H1 (cell line): Measurements from ENCODE around the gene FAM237A. TPM values are rescaled to one million over a fixed set of nuclear protein-coding genes. Genes with fewer than 3 reads are reported as not detected.

Source experiments
- CTCF ChIA-PET: fragments of 300-600 bp; sonication (Branson Sonifier 250); formaldehyde crosslinking; loops from one replicate; lab custom pipeline; 2021; ENCODE audit not compliant: partially characterized antibody; lab: Charles Lee
- POLR2A ChIA-PET: fragments of 300-600 bp; sonication (Branson Sonifier 250); formaldehyde crosslinking; loops from one replicate; lab custom pipeline; 2021; ENCODE audit warnings: inconsistent platforms; ENCODE audit not compliant: partially characterized antibody; lab: Charles Lee
- DNase-seq, 2 experiments: peaks; one replicate each; pipeline versions ENCODE4 v3.0.0 to v3.0.0-alpha.2; 2010 to 2022; ENCODE audit warnings: low spot score in 2 of 2, low read depth in 1 of 2, mixed read lengths in 1 of 2
- FAIRE-seq: peaks from 2 replicates; lab custom pipeline; 2011; peaks lifted over from hg19 to GRCh38; lab: Jason Lieb, UNC
- H2AFZ ChIP-seq: 2 replicates; pipeline ENCODE4 v1.8.1; 2012; ENCODE audit warnings: low read length, inconsistent platforms
- H2AK5ac ChIP-seq: 2 replicates; pipeline ENCODE4 v1.6.1; 2013; ENCODE audit warnings: low read depth, low read length
- H2BK120ac ChIP-seq: replicated peaks from 2 replicates; pipeline ENCODE3; 2013; ENCODE audit warnings: low read depth, low read length, inconsistent platforms
- H2BK12ac ChIP-seq: 2 replicates; pipeline ENCODE4 v1.6.1; 2013; ENCODE audit warnings: low read depth, low read length
- H2BK15ac ChIP-seq: 2 replicates; pipeline ENCODE4 v1.6.1; 2013; ENCODE audit warnings: low read length
- H2BK20ac ChIP-seq: 2 replicates; pipeline ENCODE4 v1.6.1; 2013; ENCODE audit warnings: low read length
- H2BK5ac ChIP-seq: 2 replicates; pipeline ENCODE4 v1.6.1; 2013; ENCODE audit warnings: low read depth, low read length
- H3K14ac ChIP-seq: 2 replicates; pipeline ENCODE4 v1.6.1; 2013; ENCODE audit warnings: inconsistent platforms; ENCODE audit not compliant: insufficient read length
- H3K18ac ChIP-seq: 2 replicates; pipeline ENCODE4 v1.6.1; 2013; ENCODE audit warnings: low read length; ENCODE audit errors: extremely low read depth
- H3K23ac ChIP-seq: 2 replicates; pipeline ENCODE4 v1.6.1; 2013; ENCODE audit warnings: inconsistent platforms; ENCODE audit not compliant: insufficient read length
- H3K23me2 ChIP-seq: 2 replicates; pipeline ENCODE4 v1.6.1; 2013; ENCODE audit warnings: low read depth, low read length
- H3K27ac ChIP-seq: 2 replicates; pipeline ENCODE4 v1.6.1; 2011; ENCODE audit warnings: low read depth, low read length, inconsistent platforms
- H3K27me3 ChIP-seq, 4 experiments: replicated peaks in 1 of 4; 1 replicate in 1 of 4; 2 replicates in 3 of 4; pipeline versions ENCODE4 v1.6.1 to v1.8.1; 2011 to 2013; ENCODE audit warnings: low read length in 3 of 4, mild to moderate bottlenecking in 3 of 4, inconsistent platforms in 2 of 4, mixed read lengths in 2 of 4, moderate library complexity in 1 of 4; ENCODE audit not compliant: control insufficient read depth in 3 of 4, insufficient read depth in 3 of 4; ENCODE audit errors: extremely low read depth in 1 of 4
- H3K36me3 ChIP-seq, 4 experiments: 2 replicates each; pipeline versions ENCODE4 v1.6.1 to v1.8.1; 2011 to 2013; ENCODE audit warnings: mild to moderate bottlenecking in 4 of 4, low read length in 3 of 4, moderate library complexity in 2 of 4, control low read depth in 1 of 4, inconsistent platforms in 1 of 4; ENCODE audit not compliant: insufficient read depth in 4 of 4, control insufficient read depth in 2 of 4
- H3K4ac ChIP-seq: replicated peaks from 2 replicates; pipeline ENCODE3; 2013; ENCODE audit warnings: low read length, low read depth, mixed read lengths, inconsistent platforms; ENCODE audit not compliant: insufficient read length
- H3K4me1 ChIP-seq, 4 experiments: replicated peaks in 1 of 4; 1 replicate in 1 of 4; 2 replicates in 3 of 4; pipeline versions ENCODE4 v1.6.1 to v1.8.1; 2011 to 2013; ENCODE audit warnings: low read length in 3 of 4, inconsistent platforms in 2 of 4, mixed read lengths in 1 of 4; ENCODE audit not compliant: insufficient read depth in 4 of 4, control insufficient read depth in 3 of 4
- H3K4me2 ChIP-seq, 2 experiments: 2 replicates each; pipeline versions ENCODE4 v1.6.1 to v1.8.1; 2011 to 2013; ENCODE audit warnings: low read depth in 2 of 2, low read length in 2 of 2, control low read depth in 1 of 2, inconsistent platforms in 1 of 2, mild to moderate bottlenecking in 1 of 2; ENCODE audit not compliant: insufficient read depth in 1 of 2
- H3K4me3 ChIP-seq, 4 experiments: fragments of 200-600, 300-600 bp in 1 of 4; sonication (generic), shearing (Covaris generic), sonication (Bioruptor Twin) in 1 of 4; 2 replicates each; pipeline versions ENCODE4 v1.5.1 to v1.8.1; 2011 to 2016; ENCODE audit warnings: low read length in 4 of 4, low read depth in 3 of 4, control low read depth in 2 of 4, inconsistent platforms in 2 of 4, mild to moderate bottlenecking in 2 of 4, mixed read lengths in 1 of 4, moderate library complexity in 1 of 4; ENCODE audit not compliant: insufficient read depth in 2 of 4; ENCODE audit errors: extremely low read depth in 1 of 4
- H3K56ac ChIP-seq: replicated peaks from 2 replicates; pipeline ENCODE3; 2013; ENCODE audit warnings: low read depth, mild to moderate bottlenecking, mixed read lengths, low read length, inconsistent platforms; ENCODE audit not compliant: insufficient read length
- H3K79me1 ChIP-seq: 2 replicates; pipeline ENCODE4 v1.6.1; 2013; ENCODE audit warnings: low read depth, low read length, control low read depth
- H3K79me2 ChIP-seq, 2 experiments: 2 replicates each; pipeline versions ENCODE4 v1.6.1 to v1.8.1; 2012 to 2013; ENCODE audit warnings: low read length in 2 of 2, mild to moderate bottlenecking in 2 of 2, inconsistent platforms in 1 of 2; ENCODE audit not compliant: insufficient read depth in 2 of 2, control insufficient read depth in 1 of 2
- H3K9ac ChIP-seq, 4 experiments: replicated peaks in 1 of 4; 1 replicate in 1 of 4; 2 replicates in 3 of 4; pipeline versions ENCODE4 v1.6.1 to v1.8.1; 2011 to 2013; ENCODE audit warnings: low read depth in 3 of 4, low read length in 3 of 4, control low read depth in 2 of 4, mild to moderate bottlenecking in 2 of 4, moderate library complexity in 2 of 4, inconsistent platforms in 1 of 4; ENCODE audit errors: extremely low read depth in 1 of 4
- H3K9me3 ChIP-seq, 2 experiments: 2 replicates each; pipeline versions ENCODE4 v1.6.1 to v1.8.1; 2012 to 2013; ENCODE audit warnings: mild to moderate bottlenecking in 2 of 2, moderate library complexity in 2 of 2, control low read depth in 1 of 2, inconsistent platforms in 1 of 2, low read depth in 1 of 2, low read length in 1 of 2, mixed read lengths in 1 of 2; ENCODE audit not compliant: insufficient read depth in 2 of 2
- H4K20me1 ChIP-seq, 2 experiments: replicated peaks in 1 of 2; 2 replicates each; pipeline versions ENCODE3 to v1.8.1; 2011 to 2013; ENCODE audit warnings: inconsistent platforms in 2 of 2, low read length in 2 of 2, mild to moderate bottlenecking in 1 of 2; ENCODE audit not compliant: insufficient read depth in 2 of 2, control insufficient read depth in 1 of 2
- H4K5ac ChIP-seq: 2 replicates; pipeline ENCODE4 v1.6.1; 2013; ENCODE audit warnings: low read length, low read depth, mixed read lengths, inconsistent platforms; ENCODE audit not compliant: insufficient read length
- H4K8ac ChIP-seq: 2 replicates; pipeline ENCODE4 v1.8.0; 2013; ENCODE audit warnings: mild to moderate bottlenecking, moderate library complexity, low read length, inconsistent platforms; ENCODE audit not compliant: insufficient read depth; ENCODE audit errors: extremely low read depth
- H4K91ac ChIP-seq: replicated peaks from 2 replicates; pipeline ENCODE3; 2013; ENCODE audit warnings: low read length, mixed read lengths, inconsistent platforms; ENCODE audit not compliant: insufficient read length
- CBX8 ChIP-seq: fragments of 300-800, 300-1000 bp; sonication (generic); IDR thresholded peaks from 2 replicates; pipeline ENCODE4 v1.7.1; 2016; ENCODE audit warnings: low read depth, low read length, borderline replicate concordance
- GABPA ChIP-seq: IDR thresholded peaks from 2 replicates; pipeline ENCODE4 v1.6.1; 2011; ENCODE audit warnings: mild to moderate bottlenecking, low read length, moderate library complexity, borderline replicate concordance; ENCODE audit not compliant: insufficient read depth
- HDAC2 ChIP-seq, 2 experiments: fragments of 300-600 bp in 1 of 2; sonication (generic) in 1 of 2; IDR thresholded peaks; 2 replicates each; pipeline ENCODE4 v1.6.1; 2011 to 2012; ENCODE audit warnings: low read depth in 2 of 2, low read length in 2 of 2, mild to moderate bottlenecking in 2 of 2, moderate library complexity in 2 of 2, borderline replicate concordance in 1 of 2, inconsistent platforms in 1 of 2
- SIN3A ChIP-seq, 2 experiments: IDR thresholded peaks in 1 of 2; conservative IDR thresholded peaks in 1 of 2; 2 replicates each; pipeline ENCODE4 v1.6.1; 2011 to 2012; ENCODE audit warnings: low read length in 2 of 2, improper control_type of control experiment in 1 of 2, low read depth in 1 of 2, mild to moderate bottlenecking in 1 of 2
- SRF ChIP-seq: IDR thresholded peaks from 2 replicates; pipeline ENCODE4 v1.6.1; 2011; ENCODE audit warnings: mild to moderate bottlenecking, low read depth, low read length, moderate library complexity
- WGBS, 2 experiments: shearing (Covaris generic) in 1 of 2; methylation state at CpG; one replicate each; pipeline versions ENCODE4 v1.1.6 to v1.1.7; 2013 to 2015; ENCODE audit warnings: low lambda C conversion rate in 2 of 2, mixed read lengths in 2 of 2, inconsistent platforms in 1 of 2, low coverage in 1 of 2, missing lambda C conversion rate in 1 of 2; ENCODE audit not compliant: insufficient replicate concordance in 2 of 2, insufficient coverage in 1 of 2, insufficient read length in 1 of 2; ENCODE audit errors: extremely low coverage in 1 of 2, missing lambda C conversion rate in 1 of 2; 5-methylcytosine and 5-hydroxymethylcytosine counted together
- polyA plus RNA-seq, 7 experiments: library from polyadenylated mRNA; depleted of rRNA in 3 of 7; stranded (reverse) in 5 of 7; unstranded in 2 of 7; fragments of >200 nt in 5 of 7; fragments of 200-250 nt in 2 of 7; gene quantifications; 1 replicate in 5 of 7; 2 replicates in 1 of 7; 4 replicates in 1 of 7; pipeline versions ENCODE4 v1.2.1 to v1.2.3, GENCODE V29; 2011 to 2013; ENCODE audit warnings: missing spikeins in 2 of 7, mixed read lengths in 2 of 7
- total RNA-seq: library from RNA; stranded (reverse); fragmentation: NEBNext Ultra II Directional; extraction: Animal tissue kit (Norgen Biotek cat#: 25700); gene quantifications from 2 replicates; pipeline ENCODE4 v1.2.1, GENCODE V29; 2021
- TF ChIP-seq, protein P1 (sequence below): IDR thresholded peaks from 2 replicates; pipeline ENCODE4 v1.6.1; 2012; ENCODE audit warnings: inconsistent platforms

The FAM237A gene
- total and polyA plus RNA-seq, 2 of the 8 experiments (the other 6 are each of a cell fraction or from before 2014, with no cell fraction given): not detected

DNA sequence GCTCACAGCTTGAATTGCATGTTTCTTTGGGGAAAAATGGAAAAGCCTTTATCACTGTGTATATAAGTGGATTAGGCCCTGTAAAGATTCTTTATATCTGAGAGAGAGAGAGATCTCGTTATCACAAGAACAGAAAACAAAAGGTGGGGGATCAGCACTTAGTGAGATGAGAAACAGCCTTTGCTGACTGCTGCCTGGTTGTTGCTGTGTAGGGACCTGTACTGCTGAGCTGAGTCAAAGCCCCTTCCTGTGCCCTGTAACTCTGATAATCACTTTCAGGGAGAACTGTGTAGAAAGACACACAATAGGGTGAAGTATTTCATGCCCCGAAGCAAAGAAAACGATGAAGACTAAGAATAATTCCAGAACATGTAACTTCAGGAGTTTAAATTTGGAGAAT lies 30.6 kb upstream of the FAM237A start:
- H3K14ac ChIP-seq: no peak overlapping the region
- H3K4me1 ChIP-seq: no peaks in the 10 kb centered on the region
- no peaks in the 10 kb centered on the region for H3K27me3 ChIP-seq
- no peaks in the 10 kb centered on the region for H3K79me1 ChIP-seq
- H4K20me1 ChIP-seq: no peaks in the 10 kb centered on the region
- H3K4ac ChIP-seq: no peak overlapping the region
- no peak overlapping the region for H2AFZ ChIP-seq
- H4K5ac ChIP-seq: no peak overlapping the region
- no peak overlapping the region for H2BK5ac ChIP-seq
- no peak overlapping the region for H2BK120ac ChIP-seq
- no peak overlapping the region for H3K9ac ChIP-seq
- H3K36me3 ChIP-seq: no peaks in the 10 kb centered on the region
- H2AK5ac ChIP-seq: no peak overlapping the region
- no peaks in the 10 kb centered on the region for H3K79me2 ChIP-seq
- no peak overlapping the region for H2BK12ac ChIP-seq
- no peak for TF ChIP-seq GABPA
- TF ChIP-seq, protein P1, sequence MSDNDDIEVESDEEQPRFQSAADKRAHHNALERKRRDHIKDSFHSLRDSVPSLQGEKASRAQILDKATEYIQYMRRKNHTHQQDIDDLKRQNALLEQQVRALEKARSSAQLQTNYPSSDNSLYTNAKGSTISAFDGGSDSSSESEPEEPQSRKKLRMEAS: no peak
- TF ChIP-seq HDAC2 (IDR thresholded peaks at IDR 0.05; ENCODE audit: borderline replicate concordance in 1 of 2, low read depth in 2 of 2, low read length in 2 of 2): no peak
- TF ChIP-seq SRF: no peak
- no peak for TF ChIP-seq CBX8
- no peak for TF ChIP-seq SIN3A (conservative IDR thresholded peaks at IDR 0.05 in 1 of 2, IDR thresholded peaks at IDR 0.05 in 1 of 2; ENCODE audit: low read depth in 1 of 2, low read length in 2 of 2)
- TF ChIP-seq, all 59 proteins: peak for 0
- DNase-seq (no peak), FAIRE-seq (no peak)
- 84% methylated on average over 3 of the region's 3 CpGs; no CpG with 5 or more reads in 1 of the 2 experiments for WGBS, 2 experiments
- H3K9me3 ChIP-seq: no peaks in the 10 kb centered on the region
- no peak overlapping the region for H2BK20ac ChIP-seq
- H4K8ac ChIP-seq: no peak overlapping the region
- ChIA-PET POLR2A (no interaction called here), CTCF (interaction anchor here (1.4 kb wide), 1 partner anchor 15 kb away, joined by 5 read pairs; no protein-coding TSS in a partner anchor)
- H3K23ac ChIP-seq: no peak overlapping the region
- H3K27ac ChIP-seq: no peak overlapping the region
- H4K91ac ChIP-seq: no peak overlapping the region
- H3K56ac ChIP-seq: no peak overlapping the region
- no peak overlapping the region for H3K4me2 ChIP-seq
- H2BK15ac ChIP-seq: no peak overlapping the region
- no peaks in the 10 kb centered on the region for H3K23me2 ChIP-seq
- H3K4me3 ChIP-seq: no peak overlapping the region
- H3K18ac ChIP-seq: no peak overlapping the region
